Measurements from ENCODE around the gene TGM1.

Gene TGM1

DNA sequence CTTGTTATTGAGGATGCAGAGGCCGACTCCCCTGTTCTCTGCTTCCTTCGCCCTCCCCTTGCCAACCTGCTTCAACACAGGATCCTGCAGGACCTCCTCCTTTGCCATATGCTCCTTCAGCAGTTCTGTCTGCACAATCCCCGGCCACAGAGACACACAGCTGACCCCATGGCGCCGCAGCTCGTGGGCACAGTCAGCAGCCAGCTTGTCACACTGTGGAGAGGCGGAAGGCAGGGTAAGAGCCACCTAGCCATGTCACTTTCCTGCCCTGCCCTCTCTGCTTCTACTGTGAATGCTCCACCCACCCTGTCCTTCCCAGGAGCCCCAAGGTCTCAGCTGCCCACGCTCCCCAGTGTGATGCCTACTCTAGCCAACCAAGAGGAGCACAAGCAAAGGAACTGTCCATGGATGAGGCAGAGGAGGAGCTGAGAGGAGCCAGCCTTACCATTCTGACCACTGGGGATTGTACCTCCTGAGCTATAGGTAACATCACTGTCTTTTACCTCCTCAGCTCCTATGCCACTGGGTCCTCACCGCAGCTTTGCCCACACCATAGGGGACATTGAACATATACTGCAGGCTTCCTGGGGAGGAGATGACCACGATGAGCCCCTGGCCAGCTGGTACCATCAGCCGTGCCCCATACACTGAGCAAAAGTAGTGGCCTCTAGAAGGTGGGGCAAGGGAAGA, 29.3 kb upstream of the TGM1 start:
- DNase-seq (ENCODE audit: low read depth) = no peak

GRCh38 chr14:24291446-24292117, 28.6 kb upstream of the TGM1 start:
- no peak for DNase-seq (ENCODE audit: low read depth)

DNA sequence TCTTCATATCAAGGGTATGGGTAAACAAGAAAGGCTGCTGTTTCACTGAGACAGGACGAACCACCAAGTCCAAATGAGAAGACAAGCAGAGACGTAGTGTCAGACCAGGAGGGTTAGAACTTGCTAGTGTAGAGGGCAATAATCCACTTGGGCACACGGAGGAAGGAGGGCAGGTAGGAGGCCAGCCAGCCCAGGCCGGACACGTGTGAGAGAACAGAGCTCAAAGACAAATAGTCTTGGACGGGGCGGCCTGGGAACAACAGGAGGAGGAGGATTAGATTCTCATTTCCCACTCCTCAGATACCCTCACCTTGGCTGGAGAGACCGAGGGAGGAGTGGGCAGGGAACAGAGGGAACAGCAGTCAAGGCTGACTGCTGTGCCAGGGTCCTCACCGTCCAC, 27.8 kb upstream of the TGM1 start:
- no peak for DNase-seq (ENCODE audit: low read depth)

GRCh38 chr14:24289649-24290280, 26.8 kb upstream of the TGM1 start:
- no peak for DNase-seq (ENCODE audit: low read depth)

DNA sequence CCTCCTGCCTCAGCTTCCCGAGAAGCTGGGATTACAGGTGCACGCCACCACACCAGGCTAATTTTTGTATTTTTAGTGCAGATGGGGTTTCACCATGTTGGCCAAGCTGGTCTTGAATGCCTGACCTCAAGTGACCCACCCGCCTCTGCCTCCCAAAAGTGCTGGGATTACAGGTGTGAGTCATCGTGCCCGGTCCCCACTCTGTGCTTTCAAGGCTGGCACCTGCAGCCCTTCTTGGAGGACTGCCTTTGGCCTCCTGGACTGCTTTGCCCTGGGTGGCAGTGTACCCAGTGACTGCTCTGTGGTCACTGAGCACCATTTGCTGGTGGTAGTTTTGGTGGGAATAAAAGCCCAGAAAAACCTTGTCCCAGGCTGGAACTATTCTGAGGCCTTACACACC, 24.0 kb upstream of the TGM1 start:
- DNase-seq (ENCODE audit: low read depth) = no peak

DNA sequence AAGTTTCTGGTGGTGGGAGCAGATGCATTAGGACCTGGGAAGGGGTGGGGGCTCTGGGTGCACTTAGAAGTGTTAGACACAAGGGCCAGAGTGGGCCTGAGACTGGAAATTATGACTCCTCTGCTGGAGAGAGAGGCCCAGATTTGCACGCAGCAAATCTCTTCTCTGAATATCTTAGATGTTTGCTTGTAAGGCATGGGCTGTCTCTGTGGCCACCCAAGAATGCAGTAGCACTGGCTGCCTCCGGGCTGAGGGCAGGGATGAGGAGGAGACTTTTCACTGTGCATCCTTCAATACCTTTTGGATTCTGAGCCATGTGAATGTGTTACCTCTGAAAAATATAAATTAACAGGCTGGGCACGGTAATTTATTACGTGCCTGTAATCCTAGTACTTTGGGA, 22.4 kb upstream of the TGM1 start:
- no peak for DNase-seq (ENCODE audit: low read depth)

GRCh38 chr14:24284501-24285035, 21.6 kb upstream of the TGM1 start:
- no peak for DNase-seq (ENCODE audit: low read depth)

DNA sequence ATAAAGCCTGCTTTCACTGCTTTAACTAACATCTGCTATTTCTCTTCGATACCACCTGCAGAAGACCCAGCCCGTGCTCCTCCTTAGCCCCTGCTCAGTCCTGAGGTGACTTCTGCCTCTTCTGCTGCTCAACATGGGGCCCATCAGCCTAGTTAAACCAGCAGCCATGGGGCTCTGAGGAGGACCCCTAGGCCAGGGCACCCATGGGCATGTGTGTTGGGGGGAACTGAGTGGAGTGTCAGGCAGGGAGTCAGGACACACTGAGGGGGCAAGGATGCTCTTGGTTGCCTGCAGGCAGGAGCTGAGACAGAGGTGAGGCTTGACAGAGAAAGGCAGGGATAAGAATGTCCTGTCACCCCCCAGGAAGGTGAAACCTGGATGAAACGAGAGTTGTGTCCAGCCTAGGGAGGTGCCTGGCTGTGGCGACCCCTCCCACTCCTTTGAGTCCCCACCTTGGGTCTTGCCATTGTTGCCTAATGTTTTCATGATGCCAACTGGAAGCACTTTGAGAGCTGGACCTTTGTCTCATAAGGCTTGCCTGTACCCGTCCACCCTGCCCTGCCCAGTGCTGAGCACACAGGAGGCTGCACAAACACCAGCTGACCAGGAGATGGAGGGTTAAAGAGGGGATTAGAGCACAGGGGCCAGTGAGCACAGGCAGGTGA, 21.0 kb upstream of the TGM1 start:
- no peak for DNase-seq (ENCODE audit: low read depth)

DNA sequence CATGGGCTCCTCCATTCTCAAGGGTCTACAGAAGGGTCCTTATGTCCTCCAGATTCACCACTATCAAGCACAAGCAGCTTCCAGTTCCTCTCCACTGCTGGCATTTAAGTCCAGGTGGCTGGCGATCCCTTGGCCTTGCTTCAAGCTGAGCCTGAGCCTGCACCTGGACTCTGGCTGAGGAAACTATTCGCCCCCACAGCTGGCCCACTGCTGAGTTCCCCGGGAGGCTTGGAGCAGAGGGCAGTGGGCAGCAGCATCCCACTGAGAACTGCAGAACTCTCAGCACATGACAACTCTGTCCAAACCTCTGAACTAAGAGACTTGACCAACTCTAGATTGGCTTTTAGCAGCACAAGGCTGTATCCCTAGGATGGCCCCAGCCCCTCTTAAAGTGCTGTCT, 19.8 kb upstream of the TGM1 start:
- DNase-seq (ENCODE audit: low read depth) = no peak

GRCh38 chr14:24281636-24282035, 18.7 kb upstream of the TGM1 start:
- DNase-seq (ENCODE audit: low read depth) = no peak

- no peak for DNase-seq (ENCODE audit: low read depth)
Measured at GRCh38 chr14:24280797-24281460, 18.0 kb upstream of the TGM1 start.

- no peak for DNase-seq (ENCODE audit: low read depth)
Measured at GRCh38 chr14:24279301-24280186, 16.6 kb upstream of the TGM1 start.

DNA sequence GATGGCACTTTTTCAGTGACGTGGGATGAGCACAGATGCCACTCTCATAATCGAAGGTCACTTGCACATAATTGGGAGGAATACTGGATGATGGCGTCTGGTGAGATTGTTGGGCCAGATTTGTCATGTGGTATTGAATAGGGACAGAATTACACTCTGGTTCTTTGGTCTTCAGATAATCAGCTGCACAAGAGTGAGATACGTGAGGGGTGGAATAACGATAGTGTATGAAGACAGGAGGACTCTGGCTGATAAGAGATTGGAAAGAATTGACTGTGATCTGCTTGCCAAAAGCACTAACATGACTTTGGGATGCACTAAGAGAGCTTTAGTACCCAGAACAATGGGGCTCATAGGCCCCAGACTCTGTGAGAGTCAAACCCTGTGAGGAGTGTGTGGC, 15.4 kb upstream of the TGM1 start:
- no peak for DNase-seq (ENCODE audit: low read depth)

- DNase-seq (ENCODE audit: low read depth) = peak; percentile 85
Measured at GRCh38 chr14:24277606-24278321, 14.8 kb upstream of the TGM1 start.

GRCh38 chr14:24277071-24277470, 14.1 kb upstream of the TGM1 start:
- DNase-seq (ENCODE audit: low read depth) = no peak

- no peak for DNase-seq (ENCODE audit: low read depth)
Measured at GRCh38 chr14:24274101-24274543, 11.1 kb upstream of the TGM1 start.

- DNase-seq (ENCODE audit: low read depth) = no peak
Measured at GRCh38 chr14:24273422-24273998, 10.5 kb upstream of the TGM1 start.

DNA sequence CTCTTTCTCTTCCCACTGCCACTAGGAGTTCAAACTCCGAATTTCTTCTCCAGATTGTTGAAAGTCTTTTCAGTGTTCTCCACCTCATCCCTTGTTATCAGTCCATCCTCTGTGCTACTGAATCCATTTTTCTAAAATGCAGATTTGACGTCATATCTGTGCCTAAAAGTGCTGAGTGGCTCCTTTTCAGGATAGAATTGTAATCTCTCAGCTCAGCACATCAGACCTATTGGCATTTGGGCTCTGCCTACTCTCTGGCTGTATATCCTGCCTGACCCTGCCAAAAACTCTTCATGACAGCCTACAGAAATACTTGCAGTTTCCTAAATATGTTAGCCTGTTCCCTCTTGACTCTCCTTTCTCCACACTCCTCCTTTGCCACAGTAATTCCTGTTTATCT, 9.5 kb upstream of the TGM1 start:
- DNase-seq (ENCODE audit: low read depth) = no peak

DNA sequence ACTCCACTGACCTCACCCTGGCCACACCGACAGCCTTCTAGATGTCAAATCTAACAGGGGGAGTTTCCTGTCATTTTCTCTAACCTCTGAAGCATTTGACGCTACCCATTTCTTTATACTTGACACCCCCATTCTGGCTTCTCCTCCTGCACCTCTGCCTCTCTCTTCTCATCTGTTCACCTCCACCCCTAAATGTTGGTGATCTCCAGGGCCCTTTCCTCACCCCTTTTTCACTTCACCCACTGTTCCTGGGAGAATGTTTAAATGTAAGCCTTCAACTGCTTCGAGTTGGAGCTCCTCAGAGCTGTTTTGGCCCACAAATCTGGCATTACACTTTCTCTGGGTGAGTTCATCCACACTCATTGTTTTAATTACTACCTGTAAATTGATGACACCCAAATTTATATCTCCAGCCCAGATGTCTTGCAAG, 8.9 kb upstream of the TGM1 start:
- no peak for DNase-seq (ENCODE audit: low read depth)

Data from CMK (cell line).